Osteoblast (primary cell): Measurements from ENCODE around the gene HPS3. TPM values are rescaled to one million over a fixed set of nuclear protein-coding genes. Genes with fewer than 3 reads are reported as not detected.

Experiments
- DNase-seq: peaks from one replicate; pipeline ENCODE4 v3.0.0; 2011; ENCODE audit warnings: low spot score, mixed read lengths; ENCODE audit not compliant: insufficient read length; ENCODE audit errors: missing footprints
- H2AFZ ChIP-seq: 2 replicates; pipeline ENCODE4 v1.6.0; 2011; ENCODE audit warnings: mild to moderate bottlenecking, low read length
- H3K27ac ChIP-seq: 2 replicates; pipeline ENCODE4 v1.5.1; 2011; ENCODE audit warnings: mild to moderate bottlenecking, low read depth, low read length, moderate library complexity
- H3K27me3 ChIP-seq: 2 replicates; pipeline ENCODE4 v1.6.0; 2012; ENCODE audit warnings: mild to moderate bottlenecking, control low read depth, inconsistent platforms, low read length, moderate library complexity; ENCODE audit not compliant: insufficient read depth
- H3K36me3 ChIP-seq: 2 replicates; pipeline ENCODE4 v1.5.1; 2011; ENCODE audit warnings: mild to moderate bottlenecking, low read length, control low read depth, moderate library complexity; ENCODE audit not compliant: insufficient read depth
- H3K4me1 ChIP-seq: 2 replicates; pipeline ENCODE4 v1.5.1; 2011; ENCODE audit warnings: mild to moderate bottlenecking, low read length, control low read depth, moderate library complexity; ENCODE audit not compliant: insufficient read depth
- H3K4me2 ChIP-seq: 2 replicates; pipeline ENCODE4 v1.6.0; 2011; ENCODE audit warnings: mild to moderate bottlenecking, low read length; ENCODE audit not compliant: insufficient read depth
- H3K4me3 ChIP-seq: fragments of 200-600 bp; sonication (generic); 3 replicates; pipeline ENCODE4 v1.5.1; 2012; ENCODE audit warnings: mild to moderate bottlenecking, low read length, inconsistent platforms; ENCODE audit not compliant: insufficient read depth
- H3K79me2 ChIP-seq: 2 replicates; pipeline ENCODE4 v1.6.0; 2012; ENCODE audit warnings: mild to moderate bottlenecking, low read length, control low read depth, inconsistent platforms; ENCODE audit not compliant: insufficient read depth
- H3K9me3 ChIP-seq: 2 replicates; pipeline ENCODE4 v1.5.1; 2011; ENCODE audit warnings: low read depth, low read length, control low read depth
- H4K20me1 ChIP-seq: 2 replicates; pipeline ENCODE4 v1.6.0; 2012; ENCODE audit warnings: mild to moderate bottlenecking, low read length, control low read depth; ENCODE audit not compliant: insufficient read depth
- total RNA-seq: library from RNA; depleted of rRNA; stranded (reverse); fragments of >200 nt; gene quantifications from 2 replicates; pipeline ENCODE4 v1.2.3, GENCODE V29; 2012
- TF ChIP-seq, protein P1 (sequence below): IDR thresholded peaks from 2 replicates; pipeline ENCODE4 v1.5.1; 2011; ENCODE audit warnings: mild to moderate bottlenecking, low read depth, low read length, moderate library complexity; ENCODE audit errors: extremely low read depth

The HPS3 gene
- total RNA-seq, 1 donor: 38.4 TPM

DNA sequence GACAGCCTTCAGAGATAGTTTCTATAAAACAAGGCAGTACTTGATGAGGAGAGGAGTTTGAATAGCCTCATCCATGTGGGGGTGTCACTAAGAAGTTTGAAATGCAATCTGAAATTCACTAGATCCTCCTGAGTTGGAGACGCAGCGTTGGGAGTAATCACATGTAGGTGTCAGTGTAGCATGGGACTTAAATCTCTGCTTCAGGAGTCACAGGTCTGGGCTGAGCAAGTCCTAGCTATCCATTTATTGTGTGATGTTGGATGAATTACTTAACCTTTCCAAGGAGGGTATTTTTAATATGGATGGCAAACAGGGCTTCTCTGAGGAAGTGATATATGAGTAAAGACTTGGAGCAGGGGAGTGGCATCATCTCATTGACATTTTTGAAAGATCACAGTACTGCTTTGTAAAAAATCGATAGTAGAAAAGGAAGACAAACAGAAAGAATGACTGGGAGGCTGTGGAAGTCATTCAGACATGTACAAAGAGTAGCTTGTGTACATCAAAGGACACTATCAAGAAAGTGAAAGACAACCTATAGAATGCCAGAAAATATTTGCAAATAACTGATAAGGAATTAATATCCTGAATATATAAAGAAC lies 75.1 kb downstream of the HPS3 start:
- Histone ChIP-seq H3K79me2 (no peaks in the 10 kb centered on the region), H3K27me3 (no peaks in the 10 kb centered on the region), H3K9me3 (no peaks in the 10 kb centered on the region), H2AFZ (no peak overlapping the region), H3K4me2 (no peak overlapping the region), H3K4me1 (no peaks in the 10 kb centered on the region), H3K36me3 (no peaks in the 10 kb centered on the region), H3K4me3 (no peak overlapping the region), H4K20me1 (no peaks in the 10 kb centered on the region), H3K27ac (no peak overlapping the region)
- TF ChIP-seq, protein P1, sequence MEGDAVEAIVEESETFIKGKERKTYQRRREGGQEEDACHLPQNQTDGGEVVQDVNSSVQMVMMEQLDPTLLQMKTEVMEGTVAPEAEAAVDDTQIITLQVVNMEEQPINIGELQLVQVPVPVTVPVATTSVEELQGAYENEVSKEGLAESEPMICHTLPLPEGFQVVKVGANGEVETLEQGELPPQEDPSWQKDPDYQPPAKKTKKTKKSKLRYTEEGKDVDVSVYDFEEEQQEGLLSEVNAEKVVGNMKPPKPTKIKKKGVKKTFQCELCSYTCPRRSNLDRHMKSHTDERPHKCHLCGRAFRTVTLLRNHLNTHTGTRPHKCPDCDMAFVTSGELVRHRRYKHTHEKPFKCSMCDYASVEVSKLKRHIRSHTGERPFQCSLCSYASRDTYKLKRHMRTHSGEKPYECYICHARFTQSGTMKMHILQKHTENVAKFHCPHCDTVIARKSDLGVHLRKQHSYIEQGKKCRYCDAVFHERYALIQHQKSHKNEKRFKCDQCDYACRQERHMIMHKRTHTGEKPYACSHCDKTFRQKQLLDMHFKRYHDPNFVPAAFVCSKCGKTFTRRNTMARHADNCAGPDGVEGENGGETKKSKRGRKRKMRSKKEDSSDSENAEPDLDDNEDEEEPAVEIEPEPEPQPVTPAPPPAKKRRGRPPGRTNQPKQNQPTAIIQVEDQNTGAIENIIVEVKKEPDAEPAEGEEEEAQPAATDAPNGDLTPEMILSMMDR: no peak
- DNase-seq: no peak

DNA sequence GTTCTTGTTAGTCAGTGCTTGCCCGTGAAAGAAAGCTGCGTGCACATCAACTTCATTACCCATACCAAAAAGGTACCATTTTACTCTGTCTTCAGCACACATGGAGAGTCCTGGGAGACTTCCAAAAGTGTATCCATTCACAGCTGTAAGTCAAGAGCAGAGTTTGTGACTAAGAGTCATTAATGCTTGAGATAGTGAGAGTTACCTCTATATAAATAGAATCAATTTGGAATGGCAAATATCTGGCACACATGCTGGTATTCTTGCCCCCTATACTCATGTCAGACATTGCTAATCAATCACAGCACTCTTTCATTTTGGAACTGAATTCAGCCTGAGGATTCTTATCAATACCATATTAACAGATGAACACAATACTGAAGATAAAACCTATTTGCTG lies 78.0 kb downstream of the HPS3 start:
- DNase-seq: no peak
- TF ChIP-seq, protein P1: no peak
- Histone ChIP-seq H2AFZ (no peak overlapping the region), H3K27ac (no peak overlapping the region), H3K9me3 (no peaks in the 10 kb centered on the region), H3K27me3 (no peaks in the 10 kb centered on the region), H4K20me1 (no peaks in the 10 kb centered on the region), H3K4me1 (no peaks in the 10 kb centered on the region), H3K4me2 (no peak overlapping the region), H3K36me3 (no peaks in the 10 kb centered on the region), H3K79me2 (no peaks in the 10 kb centered on the region), H3K4me3 (no peak overlapping the region)

DNA sequence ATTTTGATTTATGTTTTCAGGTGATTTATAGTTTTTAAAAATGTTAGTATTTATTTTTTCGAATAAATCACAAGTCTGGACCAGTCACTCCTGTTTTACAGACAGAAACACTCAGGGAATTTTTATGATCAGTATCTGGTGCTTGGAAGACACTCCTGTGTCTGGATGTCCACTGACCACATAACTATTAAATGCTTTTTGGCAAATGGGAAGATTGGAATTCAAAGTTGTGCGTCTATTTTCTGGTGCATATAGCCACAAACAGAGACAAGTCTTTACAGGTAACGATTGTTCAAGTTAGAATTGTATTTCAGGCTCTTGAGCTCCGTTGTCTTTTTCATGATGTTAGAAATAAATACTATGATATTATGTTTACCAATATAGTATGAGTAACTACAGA lies 80.0 kb downstream of the HPS3 start:
- Histone ChIP-seq H3K79me2 (no peaks in the 10 kb centered on the region), H4K20me1 (no peaks in the 10 kb centered on the region), H3K9me3 (no peaks in the 10 kb centered on the region), H3K27me3 (no peaks in the 10 kb centered on the region), H2AFZ (no peak overlapping the region), H3K27ac (no peak overlapping the region), H3K36me3 (no peaks in the 10 kb centered on the region), H3K4me2 (no peak overlapping the region), H3K4me3 (no peak overlapping the region), H3K4me1 (no peaks in the 10 kb centered on the region)
- TF ChIP-seq, protein P1: no peak
- no peak for DNase-seq

DNA sequence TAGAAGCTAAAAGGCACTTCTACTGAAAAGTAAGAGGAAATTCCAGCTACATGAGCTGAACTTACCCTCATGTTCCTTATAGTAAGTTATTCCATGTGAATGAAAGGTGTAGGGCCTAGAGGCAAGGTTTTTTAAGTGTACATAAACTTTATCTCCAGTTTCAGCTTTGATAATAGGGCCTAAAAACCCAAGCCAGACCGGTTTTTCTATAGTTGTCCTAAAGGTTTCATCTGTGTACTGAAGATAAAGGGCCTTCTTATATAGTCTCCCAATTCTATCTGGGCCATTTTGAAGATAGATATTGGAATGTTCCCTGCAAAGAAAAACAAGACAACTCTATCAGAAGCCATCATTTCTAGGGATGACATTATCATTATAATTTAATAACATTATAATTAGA lies 82.9 kb downstream of the HPS3 start:
- H3K27me3 ChIP-seq: no peaks in the 10 kb centered on the region
- H4K20me1 ChIP-seq: no peaks in the 10 kb centered on the region
- H3K4me3 ChIP-seq: no peak overlapping the region
- no peak overlapping the region for H2AFZ ChIP-seq
- H3K36me3 ChIP-seq: no peaks in the 10 kb centered on the region
- H3K4me1 ChIP-seq: no peaks in the 10 kb centered on the region
- no peaks in the 10 kb centered on the region for H3K9me3 ChIP-seq
- no peaks in the 10 kb centered on the region for H3K79me2 ChIP-seq
- H3K27ac ChIP-seq: no peak overlapping the region
- TF ChIP-seq, protein P1: no peak
- no peak overlapping the region for H3K4me2 ChIP-seq
- no peak for DNase-seq
